Measurements from ENCODE around the gene AKAP3.

Gene AKAP3

DNA sequence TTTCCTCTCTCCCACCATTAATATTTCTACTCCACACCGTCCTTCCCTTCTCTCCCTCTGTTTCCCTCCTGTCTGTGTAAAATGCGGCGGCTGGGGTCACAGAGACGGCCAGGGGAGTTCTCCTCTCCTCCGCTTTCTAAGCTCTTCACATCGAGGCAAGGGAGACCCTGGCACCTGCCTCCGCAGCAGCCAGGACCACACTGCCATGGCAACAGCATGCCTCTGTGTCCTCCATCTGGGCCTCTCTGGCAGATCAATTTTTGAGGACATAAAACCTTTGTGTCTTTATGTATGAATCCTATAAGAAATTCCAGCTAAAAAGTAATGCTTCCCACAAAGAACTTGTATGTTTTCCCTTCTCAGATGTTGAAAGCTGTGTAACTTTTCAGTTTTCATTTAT, 45.4 kb downstream of the AKAP3 start:
- DNase-seq (ENCODE audit: low read depth in 1 of 2, low spot score in 1 of 2), result no peak

DNA sequence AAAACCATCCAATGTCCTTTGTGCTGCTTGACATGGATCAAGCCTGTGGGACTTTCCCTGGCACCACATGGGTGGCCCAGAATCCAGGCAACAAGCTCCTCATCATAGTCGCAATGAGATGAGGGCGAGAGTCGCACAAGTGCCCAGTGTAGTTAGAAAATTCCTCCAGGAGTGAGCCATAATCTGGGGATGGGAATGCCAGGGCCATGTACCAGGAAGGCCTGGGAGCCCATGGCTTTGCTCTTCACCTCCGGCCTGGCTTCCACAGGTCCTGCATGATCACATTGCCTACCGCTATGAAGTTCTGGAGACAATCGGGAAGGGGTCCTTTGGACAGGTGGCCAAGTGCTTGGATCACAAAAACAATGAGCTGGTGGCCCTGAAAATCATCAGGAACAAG, 53.0 kb downstream of the AKAP3 start:
- DNase-seq (ENCODE audit: low read depth in 1 of 2, low spot score in 1 of 2), result no peak

DNA sequence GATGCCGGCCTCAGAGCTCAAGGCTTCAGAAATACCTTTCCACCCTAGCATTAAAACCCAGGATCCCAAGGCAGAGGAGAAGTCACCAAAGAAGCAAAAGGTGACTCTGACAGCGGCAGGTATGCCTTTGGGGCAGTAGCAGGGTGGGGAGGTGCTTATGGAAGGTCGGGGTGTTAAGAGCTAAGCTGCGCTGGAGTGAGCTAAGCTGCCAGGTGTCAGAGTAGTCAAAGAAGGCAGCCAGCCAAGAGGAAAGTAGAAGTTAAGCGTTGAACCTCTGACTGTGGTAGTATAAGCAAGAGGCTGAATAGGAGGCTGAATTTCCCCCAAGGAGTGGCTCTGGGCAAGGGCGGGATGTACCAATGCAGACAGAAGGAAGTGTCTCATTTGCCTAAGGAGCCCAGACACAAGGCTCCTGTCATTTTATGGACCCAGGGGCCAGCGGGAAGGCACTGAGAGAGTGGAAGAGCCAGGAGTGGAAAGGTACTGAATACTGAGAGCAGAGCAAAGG, 57.6 kb downstream of the AKAP3 start:
- DNase-seq (ENCODE audit: low read depth in 1 of 2, low spot score in 1 of 2), result no peak

DNA sequence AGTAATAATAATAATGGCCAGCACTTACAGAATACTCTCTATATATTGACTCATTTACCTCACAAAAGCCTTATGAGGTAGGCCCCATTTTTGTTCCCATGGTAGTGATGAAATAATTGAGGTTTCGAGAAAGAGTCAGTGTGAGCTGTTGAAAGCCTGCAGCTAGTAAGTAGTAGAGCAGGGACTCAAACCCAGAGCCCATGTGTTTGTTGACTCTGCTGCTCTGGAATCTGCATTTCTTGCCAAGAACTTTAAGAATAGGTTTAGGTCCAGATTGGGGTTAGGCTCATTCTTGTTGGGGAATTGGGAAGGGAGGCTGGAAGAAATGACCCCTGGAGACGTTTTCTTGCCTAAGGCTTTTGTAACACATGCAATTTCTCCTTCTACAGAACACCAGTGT, 58.9 kb downstream of the AKAP3 start:
- DNase-seq (ENCODE audit: low read depth in 1 of 2, low spot score in 1 of 2), result no peak

DNA sequence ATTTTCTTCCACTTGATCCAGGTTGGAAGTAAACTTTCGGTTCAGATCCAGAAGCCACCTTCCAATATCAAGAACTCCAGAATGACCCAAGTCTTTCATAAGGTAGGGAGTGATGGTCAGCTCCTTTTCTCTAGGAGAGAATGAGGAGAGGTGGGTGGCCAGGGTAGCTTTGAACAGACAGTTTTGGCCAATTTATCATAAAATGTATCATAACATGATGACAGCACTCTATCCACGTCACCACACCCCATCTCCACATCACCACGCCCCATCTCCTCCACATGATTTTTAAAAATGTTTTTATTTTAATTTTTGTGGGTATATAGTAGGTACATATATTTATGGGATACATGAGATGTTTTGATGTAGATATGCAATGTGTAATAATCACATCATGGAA, 59.9 kb downstream of the AKAP3 start:
- DNase-seq (ENCODE audit: low read depth in 1 of 2, low spot score in 1 of 2), result no peak

DNA sequence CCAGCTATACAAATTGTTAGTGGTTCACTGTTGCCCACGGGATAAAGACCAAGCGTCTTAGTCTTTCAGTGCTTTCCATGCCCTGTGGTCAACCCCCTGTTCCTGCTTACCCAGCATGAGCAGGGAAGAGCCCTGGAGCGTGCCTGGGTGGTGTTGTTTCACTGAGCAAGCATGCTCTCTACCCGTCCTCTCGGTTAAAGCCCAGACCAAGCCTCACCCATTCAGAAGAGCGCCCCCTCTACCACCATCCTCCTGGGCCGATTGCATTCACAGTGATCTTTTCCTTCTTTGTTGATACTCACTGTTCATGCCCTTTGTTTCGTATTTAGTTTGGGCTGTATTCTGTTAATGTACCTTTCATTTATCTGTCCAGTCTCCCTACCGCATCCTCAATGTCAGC, 61.7 kb downstream of the AKAP3 start:
- DNase-seq (ENCODE audit: low read depth in 1 of 2, low spot score in 1 of 2), result no peak

DNA sequence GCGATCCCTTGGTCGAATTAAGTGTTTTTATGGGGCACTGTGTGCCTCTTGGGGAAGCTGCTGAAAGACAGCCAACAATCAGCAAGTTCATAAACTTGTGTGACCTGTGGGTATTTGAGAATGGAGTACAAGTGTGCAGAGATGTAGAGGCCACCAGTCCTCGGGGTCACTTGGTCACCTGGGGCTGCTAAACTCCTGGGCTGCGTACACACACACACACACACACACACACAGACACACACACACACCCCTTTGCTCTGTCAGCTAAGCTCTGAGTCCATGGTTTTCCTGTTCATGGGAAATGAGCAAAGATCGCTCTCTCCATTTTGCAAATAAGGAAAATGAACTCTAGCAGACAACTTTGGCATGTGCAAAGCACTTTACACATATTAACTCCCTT, 62.4 kb downstream of the AKAP3 start:
- no peak for DNase-seq (ENCODE audit: low read depth in 1 of 2, low spot score in 1 of 2)

DNA sequence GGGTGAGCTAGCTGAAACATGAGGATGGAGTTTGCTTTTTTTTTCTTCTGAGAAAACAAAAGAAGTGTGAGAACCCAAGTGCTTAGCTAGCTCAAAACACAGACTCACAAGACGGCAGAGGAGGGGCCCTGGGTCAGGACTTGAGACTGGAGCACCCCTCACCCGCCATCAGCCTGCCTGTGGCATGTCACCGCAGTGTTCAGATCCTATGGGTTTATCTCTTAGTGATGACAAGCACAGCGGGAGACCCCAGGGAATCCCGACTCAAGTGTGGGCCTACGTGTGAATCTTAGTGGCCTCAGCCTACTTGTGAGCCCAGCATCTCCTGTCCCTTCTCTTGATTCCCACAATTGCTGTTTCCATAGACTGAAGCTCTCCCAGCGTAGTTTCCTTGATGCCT, 64.0 kb downstream of the AKAP3 start:
- no peak for DNase-seq (ENCODE audit: low read depth in 1 of 2, low spot score in 1 of 2)

DNA sequence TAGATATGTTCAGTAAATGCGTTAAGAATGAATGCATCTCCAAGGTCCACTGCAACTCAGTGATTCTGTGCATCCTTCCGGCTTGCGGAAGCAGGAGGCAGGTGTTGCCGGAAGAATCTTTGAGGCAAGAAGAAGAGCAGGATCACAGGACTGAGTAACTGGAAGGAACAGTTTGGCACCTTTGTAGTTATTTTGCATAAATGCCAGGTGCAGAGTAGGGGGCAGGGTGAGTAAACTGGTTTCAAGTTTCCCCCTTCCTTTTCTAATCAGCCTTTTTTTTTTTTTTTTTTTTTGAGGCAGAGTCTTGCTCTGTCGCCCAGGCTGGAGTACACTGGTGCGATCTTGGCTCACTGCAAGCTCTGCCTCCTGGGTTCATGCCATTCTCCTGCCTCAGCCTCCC, 64.6 kb downstream of the AKAP3 start:
- no peak for DNase-seq (ENCODE audit: low read depth in 1 of 2, low spot score in 1 of 2)

DNA sequence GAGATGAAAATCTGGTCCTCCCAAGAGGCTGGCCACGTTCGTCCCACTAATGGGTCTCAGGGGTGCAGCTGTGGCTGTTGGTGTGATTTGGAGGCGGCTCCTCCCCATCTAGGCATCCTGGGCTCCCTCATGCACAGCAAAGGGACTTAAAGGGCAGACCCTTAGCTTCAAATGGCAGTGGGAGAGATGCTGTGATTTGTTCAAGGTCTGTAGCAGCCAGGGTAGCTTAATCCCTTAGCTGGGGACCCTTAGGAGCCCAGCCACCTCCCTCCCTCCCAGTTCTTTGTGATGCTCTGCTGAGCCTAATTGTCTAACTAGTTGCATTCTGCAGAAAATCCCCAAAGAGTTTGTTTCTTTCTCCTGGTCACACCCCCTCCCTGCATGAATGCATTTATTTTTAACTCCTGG, 68.6 kb downstream of the AKAP3 start:
- DNase-seq (ENCODE audit: low read depth in 1 of 2, low spot score in 1 of 2), result no peak

DNA sequence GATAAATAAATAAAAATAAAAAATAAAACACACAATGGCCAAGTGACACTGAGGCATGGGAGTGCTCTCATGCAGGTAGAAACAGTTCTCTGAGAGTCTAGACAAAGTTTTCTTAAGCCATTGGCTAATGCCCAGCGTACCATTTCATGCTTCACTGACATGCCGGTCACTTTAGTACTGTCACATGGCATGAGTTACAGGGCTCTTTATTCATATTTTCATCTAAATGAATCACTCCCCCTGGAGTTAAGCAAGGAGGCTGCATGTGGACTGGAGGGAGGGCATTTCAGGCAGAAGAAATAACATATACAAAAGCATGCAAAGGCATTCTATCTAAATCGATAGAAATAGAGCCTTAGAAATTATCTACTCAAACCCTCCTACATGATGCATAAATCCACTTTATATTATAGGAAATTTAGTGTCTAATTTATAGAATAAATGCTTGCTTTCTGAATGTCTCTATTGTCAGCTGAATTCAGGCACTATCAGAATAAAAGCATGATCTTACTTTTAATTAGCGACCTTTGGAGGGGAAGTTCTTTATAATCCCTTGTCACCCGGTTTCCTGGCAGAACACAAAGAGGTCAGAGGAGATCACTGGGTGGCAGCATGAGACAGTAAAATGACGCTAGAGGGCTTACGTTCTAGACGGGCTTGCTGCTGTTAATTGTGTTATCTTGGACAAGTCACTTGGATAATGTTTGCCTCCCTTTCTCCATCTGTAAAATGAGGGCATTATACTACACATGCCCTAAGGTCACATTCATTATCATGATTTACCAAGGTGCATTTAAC, 69.3 kb downstream of the AKAP3 start:
- no peak for DNase-seq (ENCODE audit: low read depth in 1 of 2, low spot score in 1 of 2)

DNA sequence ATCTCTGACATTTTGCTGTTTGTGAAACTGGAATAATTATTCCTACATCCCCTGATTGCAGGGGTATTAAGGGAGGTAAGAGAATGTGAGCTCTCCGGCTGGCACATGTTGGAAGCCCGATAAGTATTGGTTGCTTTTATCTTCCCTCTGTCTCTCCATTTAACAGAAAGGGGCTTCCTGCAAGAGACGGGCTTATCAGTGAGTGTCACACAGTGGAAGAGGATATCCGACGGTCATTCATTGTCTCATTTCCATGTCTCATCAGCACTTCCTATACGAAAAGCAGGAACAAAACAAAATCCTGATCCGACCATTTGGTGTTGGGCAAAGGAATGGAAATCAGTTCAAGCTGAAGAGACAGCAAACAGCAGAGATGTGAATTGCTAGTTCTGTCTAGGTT, 76.2 kb downstream of the AKAP3 start:
- DNase-seq (ENCODE audit: low read depth in 1 of 2, low spot score in 1 of 2), result no peak

DNA sequence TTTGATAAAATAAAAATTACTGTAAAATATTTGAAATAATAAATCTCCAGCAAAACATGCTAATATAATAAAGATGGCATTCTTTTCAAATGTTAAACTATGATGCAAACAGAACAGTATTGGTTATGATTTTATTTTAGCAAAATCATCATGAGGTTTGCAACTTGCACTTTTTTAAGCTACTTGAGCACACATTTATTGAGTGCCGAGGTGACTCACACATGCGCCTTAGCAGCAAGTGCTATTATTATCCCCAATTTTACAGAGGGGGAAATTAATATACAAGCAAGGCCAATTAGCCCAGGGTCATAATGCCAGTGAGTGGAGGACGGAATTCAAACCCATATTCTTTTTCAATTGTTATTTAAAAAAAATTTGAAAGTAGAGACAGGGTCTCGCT, 79.6 kb downstream of the AKAP3 start:
- no peak for DNase-seq (ENCODE audit: low read depth in 1 of 2, low spot score in 1 of 2)

DNA sequence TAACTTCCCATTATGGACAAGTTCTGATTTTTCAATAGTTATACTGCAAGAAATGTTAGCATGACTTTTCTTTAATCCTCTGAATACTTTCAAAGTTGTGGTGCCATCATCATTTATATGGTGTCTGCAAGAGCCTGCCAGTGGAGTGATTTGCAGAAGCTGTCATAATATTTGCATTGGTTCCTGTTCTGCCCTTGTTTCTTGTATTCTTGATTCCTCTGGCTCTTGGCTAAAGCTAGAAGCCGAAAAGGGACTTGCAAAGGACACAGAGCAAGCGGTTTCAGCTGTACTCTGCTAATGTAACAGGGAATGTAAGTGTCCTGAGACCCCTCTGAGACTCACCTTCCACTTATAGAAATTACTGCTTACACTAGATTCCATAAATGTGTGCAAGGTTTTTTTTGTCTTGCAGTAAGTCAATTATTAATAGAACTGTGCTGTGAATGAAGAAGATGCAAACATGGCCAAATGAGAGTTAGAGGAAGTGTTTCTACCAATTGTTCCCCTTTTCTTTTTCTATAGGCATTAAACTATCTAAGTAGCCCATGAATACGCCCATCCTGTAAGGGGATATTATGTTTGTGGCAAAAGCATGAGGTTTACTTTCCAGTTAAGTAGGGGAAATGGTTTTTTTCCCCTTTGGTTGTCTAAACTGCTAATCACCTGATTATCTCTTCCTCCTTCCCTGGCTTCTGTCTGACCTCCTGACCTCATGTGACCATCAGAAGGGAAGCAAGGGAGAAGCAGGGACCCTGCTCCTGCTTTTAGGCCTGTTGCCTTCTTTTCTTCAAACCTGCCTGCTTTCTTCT, 81.6 kb downstream of the AKAP3 start:
- no peak for DNase-seq (ENCODE audit: low read depth in 1 of 2, low spot score in 1 of 2)

DNA sequence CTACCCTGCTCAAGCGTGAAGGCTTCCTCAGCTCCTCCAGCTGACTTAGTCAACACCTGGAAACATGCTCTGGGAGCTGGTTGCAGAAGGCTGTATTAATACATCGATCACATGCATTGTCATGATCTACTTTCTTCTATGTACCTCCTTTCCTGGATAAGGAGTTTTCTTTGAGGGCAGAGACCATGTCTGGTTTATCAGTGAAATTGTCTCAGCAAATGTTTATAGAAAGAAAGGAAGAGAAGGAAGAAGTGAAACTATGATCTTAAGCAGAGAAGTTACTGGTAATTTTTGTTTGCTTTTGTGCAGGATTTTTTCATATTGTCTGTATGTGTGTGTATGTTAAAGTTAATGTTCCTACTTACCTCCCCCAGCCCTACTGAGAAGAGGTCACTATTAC, 82.4 kb downstream of the AKAP3 start:
- DNase-seq (ENCODE audit: low read depth in 1 of 2, low spot score in 1 of 2), result no peak

All from activated T-helper 1 cell treated with anti-CD3 and anti-CD28 coated beads, Interleukin-2, amount 50 U/mL, for 16 hours (primary cell).